SK-N-MC (cell line): ENCODE results near the gene GGN.

Source experiments
- EZH2 ChIP-seq: fragments of 200-600 bp; sonication (generic); IDR thresholded peaks from one replicate; pipeline ENCODE4 v1.6.1; 2017; ENCODE audit warnings: antibody characterized with exemption
- FOXP2 ChIP-seq: optimal IDR thresholded peaks from 2 replicates; pipeline ENCODE3; 2011; ENCODE audit warnings: mild to moderate bottlenecking, moderate library complexity; ENCODE audit not compliant: insufficient read depth; ENCODE audit errors: extremely low read length, control extremely low read depth
- POLR2AphosphoS5 ChIP-seq: IDR thresholded peaks from 2 replicates; pipeline ENCODE4 v1.6.1; 2012; ENCODE audit warnings: mild to moderate bottlenecking, low read depth, low read length, borderline replicate concordance

- TF ChIP-seq POLR2AphosphoS5 (no peak), EZH2 (no peak), FOXP2 (no peak)
These were observed at the start of gene GGN for GRCh38 chr19:38387550-38388348.
